GM12872 (cell line): ENCODE results near the gene LRP1B.

ENCODE experiments used
- TF ChIP-seq, protein P1 (sequence below): IDR thresholded peaks from 3 replicates; pipeline ENCODE4 v1.5.1; 2011; ENCODE audit warnings: low read depth, mild to moderate bottlenecking, low read length, moderate library complexity; ENCODE audit not compliant: insufficient read depth

LRP1B gene

DNA sequence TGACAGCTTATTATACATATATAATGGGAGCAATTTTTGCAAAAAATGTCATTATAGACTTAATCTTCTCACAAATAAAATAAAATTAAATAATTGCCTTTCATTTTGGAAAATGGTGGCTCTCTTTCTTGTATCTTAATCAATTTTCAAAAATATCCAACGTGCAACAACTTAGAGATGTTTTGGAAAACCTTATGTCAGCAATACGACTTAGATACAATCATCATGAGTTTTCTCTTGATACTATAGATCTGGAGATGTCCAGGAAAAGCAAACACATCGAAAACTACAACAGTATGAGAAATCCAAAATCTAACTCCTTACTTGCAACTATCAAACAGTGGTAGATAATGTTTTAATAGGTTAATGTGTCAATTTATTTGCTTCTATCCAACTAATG lies 1529.0 kb downstream of the LRP1B start:
- TF ChIP-seq, protein P1, sequence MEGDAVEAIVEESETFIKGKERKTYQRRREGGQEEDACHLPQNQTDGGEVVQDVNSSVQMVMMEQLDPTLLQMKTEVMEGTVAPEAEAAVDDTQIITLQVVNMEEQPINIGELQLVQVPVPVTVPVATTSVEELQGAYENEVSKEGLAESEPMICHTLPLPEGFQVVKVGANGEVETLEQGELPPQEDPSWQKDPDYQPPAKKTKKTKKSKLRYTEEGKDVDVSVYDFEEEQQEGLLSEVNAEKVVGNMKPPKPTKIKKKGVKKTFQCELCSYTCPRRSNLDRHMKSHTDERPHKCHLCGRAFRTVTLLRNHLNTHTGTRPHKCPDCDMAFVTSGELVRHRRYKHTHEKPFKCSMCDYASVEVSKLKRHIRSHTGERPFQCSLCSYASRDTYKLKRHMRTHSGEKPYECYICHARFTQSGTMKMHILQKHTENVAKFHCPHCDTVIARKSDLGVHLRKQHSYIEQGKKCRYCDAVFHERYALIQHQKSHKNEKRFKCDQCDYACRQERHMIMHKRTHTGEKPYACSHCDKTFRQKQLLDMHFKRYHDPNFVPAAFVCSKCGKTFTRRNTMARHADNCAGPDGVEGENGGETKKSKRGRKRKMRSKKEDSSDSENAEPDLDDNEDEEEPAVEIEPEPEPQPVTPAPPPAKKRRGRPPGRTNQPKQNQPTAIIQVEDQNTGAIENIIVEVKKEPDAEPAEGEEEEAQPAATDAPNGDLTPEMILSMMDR: no peak

DNA sequence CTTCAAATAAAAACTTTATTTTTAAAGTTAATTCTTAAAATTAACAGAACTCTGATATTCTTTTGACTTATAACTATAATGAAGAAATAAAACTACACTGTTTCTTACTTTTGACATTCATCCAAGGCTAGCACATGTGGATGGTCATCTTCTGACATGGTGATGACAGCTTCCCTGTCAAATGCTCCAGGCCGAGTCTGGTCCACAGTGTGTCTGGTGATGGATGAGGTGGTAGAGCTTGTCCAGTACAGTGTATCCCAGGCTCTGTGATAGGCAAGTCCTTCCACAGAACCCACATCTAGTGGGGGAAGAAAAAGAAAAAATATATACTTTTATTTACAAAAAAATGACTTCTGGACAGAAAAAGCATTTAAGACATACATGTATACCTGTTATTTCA lies 1529.5 kb downstream of the LRP1B start:
- TF ChIP-seq, protein P1: no peak

DNA sequence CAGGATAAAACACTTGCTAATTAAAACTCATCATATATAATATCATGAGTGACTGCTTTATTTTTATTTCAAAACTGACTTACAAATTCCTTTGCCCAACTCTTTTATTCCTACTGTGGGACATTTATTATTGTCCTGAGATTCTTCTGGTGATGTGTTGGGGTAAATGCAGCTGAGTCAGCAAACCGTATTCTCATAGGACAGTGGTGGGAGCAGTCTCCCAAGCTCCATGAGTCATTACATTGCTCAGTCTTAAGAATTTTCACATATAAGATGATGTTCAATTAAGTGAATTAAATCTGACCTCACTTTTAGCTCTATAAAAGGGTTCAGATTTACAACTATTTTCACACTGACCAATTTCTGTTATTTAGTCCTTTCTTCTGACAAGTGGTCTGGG lies 1530.7 kb downstream of the LRP1B start:
- TF ChIP-seq, protein P1: no peak

DNA sequence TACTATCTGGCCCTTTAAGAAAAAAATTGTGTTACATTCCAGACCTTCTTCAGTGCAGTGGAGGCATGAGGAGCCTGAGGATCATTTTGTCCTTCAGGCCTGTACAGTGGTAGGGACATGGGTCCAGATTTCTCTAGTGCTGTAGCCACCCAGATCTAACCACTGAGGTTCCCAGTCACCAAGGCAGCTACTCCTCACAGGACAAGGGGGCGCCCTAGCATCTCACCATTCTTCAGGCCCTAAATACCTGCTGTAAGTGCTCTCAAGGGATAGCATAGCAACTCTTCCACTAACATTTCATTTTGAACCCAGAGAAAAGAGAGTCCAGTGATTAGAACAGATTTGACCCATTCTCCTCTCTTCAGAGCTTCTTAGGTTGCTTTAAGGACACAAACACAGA lies 1533.0 kb downstream of the LRP1B start:
- TF ChIP-seq, protein P1: no peak

DNA sequence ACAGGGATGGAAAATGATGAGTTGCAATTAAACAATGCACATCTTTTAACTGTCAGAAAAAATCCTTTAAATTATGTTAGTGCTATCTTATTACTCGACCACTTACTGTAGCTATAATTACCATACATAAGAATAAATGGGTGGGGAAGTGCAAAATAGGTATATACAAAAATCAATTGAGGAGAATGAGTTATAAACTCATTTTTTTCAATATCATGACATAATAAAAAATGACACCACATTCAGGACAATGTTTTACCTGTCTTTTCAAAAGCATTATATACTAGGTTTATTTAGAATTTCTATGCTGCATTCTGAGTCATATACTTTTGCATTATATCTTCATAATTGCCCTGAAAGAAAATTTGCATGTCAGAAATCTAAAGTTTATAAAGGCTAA lies 1533.6 kb downstream of the LRP1B start:
- TF ChIP-seq, protein P1: no peak

DNA sequence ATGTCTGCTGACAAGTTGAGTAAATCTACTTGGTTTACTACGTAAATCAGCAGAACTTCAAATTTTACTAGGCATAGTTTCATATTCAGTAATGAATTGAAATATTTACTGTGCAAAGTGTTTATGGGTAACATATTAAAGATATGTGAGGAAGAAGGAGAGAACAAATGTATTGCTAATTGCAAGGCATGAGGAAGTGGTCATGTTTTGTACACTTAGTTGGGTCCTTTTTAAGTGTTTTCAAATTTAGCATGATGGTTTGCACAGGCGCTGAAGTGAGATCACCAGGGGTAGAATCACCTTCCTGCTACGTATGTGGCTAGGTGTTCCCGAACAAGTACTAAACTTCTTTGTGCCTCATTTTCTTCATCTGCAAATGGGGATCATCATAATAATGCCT lies 1534.4 kb downstream of the LRP1B start:
- TF ChIP-seq, protein P1: no peak

DNA sequence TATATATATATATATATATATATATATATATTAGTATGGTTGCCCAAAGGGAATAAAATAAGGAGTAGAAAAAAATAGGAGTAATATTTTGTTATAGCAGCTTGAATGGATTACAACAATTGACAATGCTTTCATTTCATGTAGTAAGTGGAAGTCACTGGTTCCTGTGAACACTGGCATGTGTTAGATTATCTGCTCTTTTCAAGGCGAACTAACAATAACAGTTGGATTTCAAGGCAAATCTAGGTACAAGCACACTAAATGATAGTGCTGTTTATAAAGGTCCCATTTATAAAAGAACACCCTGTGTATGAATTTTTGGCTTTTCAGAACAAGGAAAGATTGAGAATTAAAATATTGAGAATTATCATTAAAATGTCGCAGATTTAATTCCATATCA lies 1535.7 kb downstream of the LRP1B start:
- TF ChIP-seq, protein P1: no peak

DNA sequence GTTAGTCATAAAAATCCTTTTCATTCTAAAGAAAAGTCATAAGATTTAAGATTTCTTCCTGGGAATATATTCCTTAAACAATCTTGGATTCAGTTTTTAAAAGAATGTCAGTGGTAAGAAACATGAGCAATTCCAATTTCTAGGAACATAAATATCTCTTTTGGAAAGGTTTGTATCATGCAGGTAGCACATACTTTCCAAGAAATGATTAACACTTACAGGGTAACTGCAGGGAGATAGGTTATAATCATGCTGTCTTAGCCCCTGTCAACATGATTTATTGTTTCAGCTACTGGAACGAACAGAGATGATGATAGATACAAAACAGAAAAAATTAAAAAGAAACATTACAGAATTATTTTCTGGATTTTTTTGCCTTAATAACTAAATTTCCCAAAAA lies 1537.7 kb downstream of the LRP1B start:
- TF ChIP-seq, protein P1: no peak
